Measurements from ENCODE around the gene CXCL17. TPM values are rescaled to one million over a fixed set of nuclear protein-coding genes. Genes with fewer than 3 reads are reported as not detected.
A peak's percentile ranks its signal among the peaks of the same experiment; 100 is the strongest.

The CXCL17 gene
- polyA plus RNA-seq, 1 experiment, result not detected

DNA sequence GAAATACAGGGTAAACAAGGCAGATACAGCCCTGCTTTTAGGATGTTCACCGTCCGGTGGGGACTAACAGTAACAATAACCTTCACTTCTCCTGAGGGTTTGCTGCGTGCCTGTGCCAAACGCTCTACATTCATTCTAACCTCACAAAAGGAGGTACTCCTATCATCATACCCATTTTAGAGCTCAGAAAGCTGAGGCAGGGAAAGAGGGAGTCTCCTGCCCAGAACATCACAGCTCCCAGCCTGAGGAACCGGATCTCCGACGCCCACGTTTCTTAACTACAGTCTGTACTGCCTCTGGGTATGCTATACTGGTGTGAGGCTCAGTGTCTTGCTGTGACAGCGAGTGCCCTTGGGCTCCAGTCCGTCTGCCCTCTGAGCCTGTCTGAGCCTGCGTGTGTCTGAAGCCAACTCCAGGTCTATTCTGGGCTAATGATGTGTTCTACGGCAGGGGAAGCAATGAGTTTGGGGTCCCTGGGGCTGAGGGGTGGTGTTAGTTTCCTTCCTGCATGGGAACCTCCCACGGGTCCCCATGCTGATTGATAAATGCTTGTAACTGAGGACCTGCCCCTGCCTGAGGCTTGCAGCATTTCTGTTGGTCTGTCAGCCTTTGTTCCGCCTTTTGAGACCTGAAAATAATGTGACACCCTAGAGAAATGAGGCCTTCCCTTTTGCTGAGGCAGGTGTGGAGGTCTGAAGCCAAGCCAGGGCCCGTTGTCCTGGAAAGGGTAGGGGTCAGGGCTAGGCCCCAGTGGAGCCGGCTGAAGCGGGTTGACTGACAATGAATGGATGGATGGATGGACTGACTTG lies 20.4 kb downstream of the CXCL17 start:
- peaks cover 4% of the 10 kb centered on the region for H3K27me3 ChIP-seq (ENCODE audit: control insufficient read depth, insufficient read depth, low read length)
- H3K27ac ChIP-seq (ENCODE audit: low read depth, low read length), result no peak overlapping the region
- CTCF ChIA-PET, result interaction anchor here (1.1 to 1.5 kb wide), 2 partner anchors 22 to 314 kb away, joined by 3 to 4 read pairs; no protein-coding TSS in a partner anchor
- H3K4me3 ChIP-seq (ENCODE audit: low read depth, low read length), result peak overlapping the region; percentile 74
- H3K9me3 ChIP-seq (ENCODE audit: control insufficient read depth, insufficient read depth, low read length), result peaks cover 10% of the 10 kb centered on the region
- POLR2A ChIA-PET, result no interaction called here
- TF ChIP-seq, protein P1, sequence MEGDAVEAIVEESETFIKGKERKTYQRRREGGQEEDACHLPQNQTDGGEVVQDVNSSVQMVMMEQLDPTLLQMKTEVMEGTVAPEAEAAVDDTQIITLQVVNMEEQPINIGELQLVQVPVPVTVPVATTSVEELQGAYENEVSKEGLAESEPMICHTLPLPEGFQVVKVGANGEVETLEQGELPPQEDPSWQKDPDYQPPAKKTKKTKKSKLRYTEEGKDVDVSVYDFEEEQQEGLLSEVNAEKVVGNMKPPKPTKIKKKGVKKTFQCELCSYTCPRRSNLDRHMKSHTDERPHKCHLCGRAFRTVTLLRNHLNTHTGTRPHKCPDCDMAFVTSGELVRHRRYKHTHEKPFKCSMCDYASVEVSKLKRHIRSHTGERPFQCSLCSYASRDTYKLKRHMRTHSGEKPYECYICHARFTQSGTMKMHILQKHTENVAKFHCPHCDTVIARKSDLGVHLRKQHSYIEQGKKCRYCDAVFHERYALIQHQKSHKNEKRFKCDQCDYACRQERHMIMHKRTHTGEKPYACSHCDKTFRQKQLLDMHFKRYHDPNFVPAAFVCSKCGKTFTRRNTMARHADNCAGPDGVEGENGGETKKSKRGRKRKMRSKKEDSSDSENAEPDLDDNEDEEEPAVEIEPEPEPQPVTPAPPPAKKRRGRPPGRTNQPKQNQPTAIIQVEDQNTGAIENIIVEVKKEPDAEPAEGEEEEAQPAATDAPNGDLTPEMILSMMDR (IDR thresholded peaks at IDR 0.05; ENCODE audit: low read depth, low read length), result no peak
- no peak for DNase-seq (ENCODE audit: low read depth, low spot score)

DNA sequence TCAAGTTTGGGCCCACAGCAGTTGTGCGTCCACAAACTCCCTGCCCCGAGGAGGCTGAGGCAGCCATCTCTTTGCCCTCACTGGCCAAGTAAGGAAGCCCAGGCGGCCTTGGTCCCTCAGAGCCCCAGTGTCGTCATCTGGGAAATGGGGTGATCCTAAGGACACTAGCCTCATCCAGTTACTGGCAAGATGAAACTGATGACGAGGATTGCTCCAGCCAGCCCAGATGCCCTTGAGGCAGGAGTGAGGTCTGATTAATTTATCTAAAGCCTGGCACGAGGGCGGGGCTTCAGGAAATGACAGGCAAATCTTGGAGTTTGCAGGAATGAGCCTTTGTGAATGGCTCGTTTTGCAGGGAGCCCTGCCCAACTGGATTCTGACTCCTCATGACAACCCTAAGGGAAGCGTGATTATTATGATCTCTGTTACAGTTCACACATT lies 21.1 kb downstream of the CXCL17 start:
- POLR2A ChIA-PET, result no interaction called here
- no peak for DNase-seq (ENCODE audit: low read depth, low spot score)

DNA sequence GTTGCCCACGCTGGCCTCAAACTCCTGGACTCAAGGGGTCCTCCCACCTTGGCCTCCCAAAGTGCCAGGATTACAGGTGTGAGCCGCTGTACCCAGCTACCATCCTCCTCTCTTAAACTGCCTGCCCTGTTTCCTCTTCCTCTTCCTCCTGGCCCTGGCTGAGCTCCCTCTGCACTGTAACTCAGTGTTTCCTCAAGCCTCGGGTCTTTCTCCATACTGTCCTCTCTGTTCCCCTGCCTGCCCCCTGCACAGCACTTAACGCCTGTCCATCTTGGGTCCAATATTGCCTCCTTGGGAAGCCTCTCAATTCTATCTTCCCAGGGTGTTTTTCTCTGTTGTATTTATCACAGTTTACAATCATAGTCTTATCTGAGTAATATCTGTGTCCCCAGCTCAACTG lies 21.6 kb downstream of the CXCL17 start:
- no peak overlapping the region for H3K4me3 ChIP-seq (ENCODE audit: low read depth, low read length)
- ChIA-PET CTCF (interaction anchor here (1.3 to 2.2 kb wide), 3 partner anchors 16 to 20 kb away, joined by 4 to 7 read pairs (median 4); no protein-coding TSS in a partner anchor), POLR2A (no interaction called here)
- H3K27me3 ChIP-seq (ENCODE audit: control insufficient read depth, insufficient read depth, low read length), result peaks cover 4% of the 10 kb centered on the region
- no peak for DNase-seq (ENCODE audit: low read depth, low spot score)
- no peak overlapping the region for H3K27ac ChIP-seq (ENCODE audit: low read depth, low read length)
- TF ChIP-seq, protein P1 (IDR thresholded peaks at IDR 0.05; ENCODE audit: low read depth, low read length), result no peak
- peaks cover 10% of the 10 kb centered on the region for H3K9me3 ChIP-seq (ENCODE audit: control insufficient read depth, insufficient read depth, low read length)

More for the DNA sequence above, 21.1 kb downstream of the CXCL17 start:
- CTCF ChIA-PET, result interaction anchor here (1.1 to 2.2 kb wide), 4 partner anchors 15 to 21 kb away, joined by 3 to 7 read pairs (median 4); no protein-coding TSS in a partner anchor
- Histone ChIP-seq H3K27ac (ENCODE audit: low read depth, low read length) (no peak overlapping the region), H3K27me3 (ENCODE audit: control insufficient read depth, insufficient read depth, low read length) (peaks cover 4% of the 10 kb centered on the region), H3K9me3 (ENCODE audit: control insufficient read depth, insufficient read depth, low read length) (peaks cover 10% of the 10 kb centered on the region), H3K4me3 (ENCODE audit: low read depth, low read length) (no peak overlapping the region)
- TF ChIP-seq, protein P1 (IDR thresholded peaks at IDR 0.05; ENCODE audit: low read depth, low read length), result no peak

DNA sequence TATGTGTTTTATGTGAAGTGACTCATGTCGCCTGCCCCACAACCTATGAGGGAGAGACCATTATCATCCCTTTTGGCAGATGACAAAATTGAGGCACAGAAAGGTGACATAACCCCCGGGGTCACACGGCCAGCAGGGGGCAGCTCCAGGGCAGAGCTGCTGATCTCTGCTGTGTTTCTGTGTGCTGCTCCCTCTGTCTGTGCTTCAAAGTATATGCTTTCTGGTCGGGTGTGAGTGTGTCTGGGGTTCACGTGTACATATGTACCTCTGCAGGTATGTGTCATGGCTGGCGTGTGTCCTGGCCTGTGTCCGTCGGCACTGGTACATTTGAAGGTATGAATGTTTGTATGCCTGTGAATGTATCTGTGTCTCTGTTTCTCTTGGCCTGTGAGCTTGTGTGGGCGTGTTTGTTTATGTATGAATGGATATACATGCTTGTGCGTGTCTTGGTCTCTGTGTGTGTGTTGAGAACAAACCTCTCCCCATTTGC lies 22.6 kb downstream of the CXCL17 start:
- no peak for DNase-seq (ENCODE audit: low read depth, low spot score)
- TF ChIP-seq, protein P1 (IDR thresholded peaks at IDR 0.05; ENCODE audit: low read depth, low read length), result peak; percentile 70
- H3K4me3 ChIP-seq (ENCODE audit: low read depth, low read length), result no peak overlapping the region
- ChIA-PET POLR2A (interaction anchor here (0.7 kb wide), 1 partner anchor 306 kb away, joined by 5 read pairs; no protein-coding TSS in a partner anchor), CTCF (interaction anchor here (0.7 to 2.2 kb wide), 7 partner anchors 10 to 123 kb away, joined by 3 to 7 read pairs (median 4); no protein-coding TSS in a partner anchor)
- no peak overlapping the region for H3K27ac ChIP-seq (ENCODE audit: low read depth, low read length)
- peaks cover 4% of the 10 kb centered on the region for H3K27me3 ChIP-seq (ENCODE audit: control insufficient read depth, insufficient read depth, low read length)
- H3K9me3 ChIP-seq (ENCODE audit: control insufficient read depth, insufficient read depth, low read length), result peaks cover 10% of the 10 kb centered on the region

DNA sequence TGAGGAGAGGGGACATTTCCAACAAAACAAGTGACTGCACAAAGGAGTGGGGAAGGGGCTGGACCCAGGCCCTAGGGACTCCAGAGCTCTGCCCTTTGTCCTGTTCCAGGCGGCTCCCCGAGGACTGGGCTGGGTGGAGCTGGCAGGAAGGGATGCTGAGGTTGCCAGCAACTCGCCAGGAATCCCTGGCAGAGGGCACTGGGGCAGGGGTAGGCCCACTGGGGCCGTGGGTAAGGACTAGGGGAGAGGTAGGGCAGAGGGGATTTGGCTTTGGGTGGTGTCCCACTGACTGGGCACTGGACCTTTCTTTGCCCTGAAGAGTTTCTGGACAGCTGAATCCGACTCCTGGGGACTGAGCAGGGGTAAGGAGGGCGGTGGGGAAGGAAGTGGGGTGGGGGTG lies 23.4 kb downstream of the CXCL17 start:
- H3K27ac ChIP-seq (ENCODE audit: low read depth, low read length), result no peak overlapping the region
- DNase-seq (ENCODE audit: low read depth, low spot score), result no peak
- TF ChIP-seq, protein P1 (IDR thresholded peaks at IDR 0.05; ENCODE audit: low read depth, low read length), result no peak
- peaks cover 1% of the 10 kb centered on the region for H3K27me3 ChIP-seq (ENCODE audit: control insufficient read depth, insufficient read depth, low read length)
- POLR2A ChIA-PET, result no interaction called here
- H3K4me3 ChIP-seq (ENCODE audit: low read depth, low read length), result no peak overlapping the region
- H3K9me3 ChIP-seq (ENCODE audit: control insufficient read depth, insufficient read depth, low read length), result peaks cover 8% of the 10 kb centered on the region
- CTCF ChIA-PET, result interaction anchor here (0.7 to 2.0 kb wide), 3 partner anchors 9 to 123 kb away, joined by 3 to 7 read pairs (median 5); no protein-coding TSS in a partner anchor

Measured in AG04450 (cell line).